RPMI7951 (cell line): ENCODE data around the gene RSRC1. TPM values are rescaled to one million over a fixed set of nuclear protein-coding genes. Genes with fewer than 3 reads are reported as not detected.
A peak's percentile ranks its signal among the peaks of the same experiment; 100 is the strongest.
"Not testable (repeated sequence)": the region's sequence is repeated elsewhere in the genome, so short reads cannot be mapped to it uniquely, and the experiment has no call there.

Source experiments
- DNase-seq: peaks from one replicate; pipeline ENCODE4 v3.0.0-alpha.2; 2012; ENCODE audit warnings: low read depth
- total RNA-seq: library from RNA; depleted of rRNA; stranded (reverse); fragments of >200 nt; shearing (Covaris generic); gene quantifications from 2 replicates; pipeline ENCODE4 v1.2.3, GENCODE V29; 2014

The RSRC1 gene
- total RNA-seq, 1 experiment from 2014 or later, result 83.5 TPM

DNA sequence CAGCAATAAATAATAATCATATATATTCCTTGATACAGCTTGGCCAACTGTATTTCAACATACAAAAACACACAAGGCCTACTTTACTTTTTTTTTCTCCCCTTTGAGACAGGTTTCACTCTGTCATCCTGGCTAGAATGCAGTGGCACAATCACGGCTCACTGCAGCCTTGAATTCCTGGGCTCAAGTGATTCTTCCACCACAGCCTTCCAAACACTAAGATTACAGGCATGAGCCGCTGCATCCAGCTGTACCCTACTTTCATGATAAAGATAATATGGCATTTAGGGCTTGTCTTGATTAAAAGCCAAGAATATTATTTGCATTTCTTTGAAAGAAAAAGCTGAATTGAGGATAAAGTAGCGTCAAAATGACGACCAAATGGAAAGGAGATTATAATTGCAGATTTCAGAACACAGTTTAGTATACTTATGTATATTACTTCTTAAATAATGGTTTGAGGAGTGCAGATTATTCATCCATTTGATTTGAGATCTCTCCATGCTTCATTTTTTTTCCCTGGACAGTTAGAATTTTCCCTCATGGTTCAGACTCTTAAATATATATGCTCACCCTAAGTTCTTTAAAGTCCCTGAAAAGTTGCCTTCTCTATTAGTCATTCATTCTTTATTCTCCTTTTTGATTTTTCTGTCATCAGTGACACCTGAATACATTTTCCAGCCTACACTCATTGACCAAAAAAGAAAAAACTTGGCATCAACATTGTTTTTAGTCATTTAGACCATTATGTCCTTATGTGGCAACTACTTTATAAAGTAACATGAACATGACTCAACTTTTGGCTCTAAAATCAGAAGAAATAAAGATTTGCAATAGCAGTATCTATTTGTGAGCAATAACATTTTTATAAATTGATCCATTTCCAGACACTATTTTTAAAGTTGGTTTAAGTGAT is 412.6 kb downstream of the RSRC1 start:
- DNase-seq, result peak; percentile 29

DNA sequence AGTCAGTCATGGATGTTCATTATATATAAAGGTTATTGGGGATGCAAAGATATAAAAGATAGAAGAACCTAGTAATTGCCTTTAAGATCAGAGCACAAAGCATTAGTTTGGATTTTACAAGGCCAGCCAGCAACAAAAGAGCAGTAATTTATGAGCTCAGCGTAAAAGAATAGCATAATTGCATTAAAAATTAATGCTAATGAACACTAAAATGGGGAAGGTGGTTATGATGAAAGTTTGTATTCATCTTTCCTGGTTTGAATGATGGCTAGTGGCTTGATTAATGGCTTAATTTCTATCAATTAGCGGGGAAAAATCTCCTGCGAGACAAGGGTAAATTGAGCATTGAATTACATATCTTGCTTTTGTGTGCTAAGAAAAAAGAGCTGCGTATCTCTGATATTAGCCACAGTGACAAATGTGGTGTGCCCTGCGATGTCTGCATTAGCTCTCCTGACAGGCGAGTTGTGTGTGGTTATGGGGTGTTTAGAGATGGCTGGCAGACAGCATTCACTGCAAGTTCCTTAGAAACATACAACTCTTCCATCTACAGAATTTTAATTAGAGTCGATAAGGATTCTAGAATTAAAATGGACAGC is 418.3 kb downstream of the RSRC1 start:
- DNase-seq, result no peak

DNA sequence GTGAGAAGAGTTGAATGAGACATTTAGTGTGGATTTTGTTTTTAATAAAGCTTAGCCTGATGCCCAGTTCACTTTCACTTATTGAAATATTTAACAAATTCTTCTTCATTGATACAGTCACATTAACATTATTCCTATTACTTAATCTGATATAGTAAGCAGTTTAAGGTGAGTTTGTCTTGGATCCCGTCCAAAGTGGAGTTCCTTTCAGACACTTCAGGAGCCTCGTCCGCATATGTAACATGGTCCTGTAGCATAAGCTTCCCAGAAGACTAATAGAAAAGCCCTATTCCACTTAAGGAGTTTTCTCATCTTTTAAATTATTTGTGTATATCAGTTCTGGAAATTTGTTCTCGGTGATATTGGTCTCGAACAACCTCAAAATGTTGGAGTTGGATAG is 421.4 kb downstream of the RSRC1 start:
- no peak for DNase-seq

DNA sequence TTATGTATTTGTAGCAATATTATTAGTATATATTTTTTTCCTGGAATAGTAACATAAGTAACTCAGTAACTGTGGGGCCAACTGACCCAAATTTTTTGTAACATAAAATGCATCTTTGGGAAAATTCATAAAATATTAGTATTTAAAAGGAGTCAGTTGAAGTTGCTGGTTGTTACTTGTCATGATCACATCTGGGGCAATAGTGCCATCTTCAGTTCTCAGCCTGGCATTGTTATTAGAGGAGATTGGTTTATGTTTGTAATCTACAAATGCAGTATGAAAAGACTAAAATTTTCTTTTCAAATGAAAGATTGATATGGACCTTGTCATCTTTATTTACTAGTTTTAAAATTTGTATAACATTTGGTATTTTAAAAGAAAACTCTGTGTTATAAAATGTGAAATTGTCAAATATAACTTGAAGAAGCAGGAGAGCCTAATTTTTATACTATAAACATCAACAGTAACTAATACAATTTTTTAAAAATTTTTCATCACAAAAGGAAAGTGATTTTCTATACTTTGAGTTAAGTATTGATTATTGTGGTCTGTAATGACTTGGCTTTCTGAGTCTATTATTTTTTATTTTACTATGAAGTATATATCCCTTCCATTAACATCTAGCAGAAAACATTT is 422.3 kb downstream of the RSRC1 start:
- peak; percentile 48 for DNase-seq

DNA sequence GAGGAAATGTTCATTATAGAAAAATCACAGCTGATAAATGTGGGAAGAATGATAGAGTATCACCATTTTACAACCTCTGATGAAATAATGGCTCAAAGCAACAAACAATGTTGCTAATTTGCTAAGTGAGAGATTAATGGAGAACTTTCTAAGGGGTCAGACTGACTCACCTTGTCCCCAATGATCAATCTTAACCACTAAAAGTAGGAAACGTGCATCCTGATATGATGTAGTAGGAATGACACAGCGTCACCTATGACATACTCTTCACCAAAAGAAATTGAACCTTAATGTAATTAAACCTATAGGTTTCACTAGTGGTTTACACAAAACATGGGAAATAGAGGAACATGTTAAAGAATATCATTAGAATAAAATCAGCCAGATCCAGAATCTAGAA is 426.0 kb downstream of the RSRC1 start:
- DNase-seq, result no peak

DNA sequence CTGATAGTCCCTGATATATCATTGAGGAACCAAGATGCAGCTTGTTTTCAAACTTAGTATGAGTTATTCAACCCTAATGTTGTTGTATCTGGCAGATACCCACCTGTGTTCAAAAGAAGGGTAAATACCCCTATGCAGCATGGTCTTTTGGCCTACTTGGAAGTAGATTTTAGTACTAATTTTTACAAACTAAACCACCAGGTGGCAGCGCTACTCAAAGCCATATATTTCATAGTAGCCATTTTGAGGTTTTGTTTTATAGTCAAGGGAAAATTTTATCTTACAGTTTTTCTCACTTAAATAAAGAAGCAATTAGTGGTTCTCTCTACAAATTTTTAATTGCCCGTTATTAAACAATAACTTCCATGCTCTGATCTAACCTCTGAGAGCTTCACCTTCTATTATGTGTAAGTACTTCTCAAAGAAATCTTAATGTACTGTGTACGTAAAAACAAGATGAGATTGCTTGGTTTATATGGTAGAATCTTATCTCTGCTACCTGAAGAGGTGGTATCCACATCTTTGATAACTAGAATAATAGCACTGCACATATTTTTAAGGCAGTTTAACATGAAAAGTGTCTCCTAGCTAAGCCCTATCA is 429.6 kb downstream of the RSRC1 start:
- peak; percentile 55 for DNase-seq

DNA sequence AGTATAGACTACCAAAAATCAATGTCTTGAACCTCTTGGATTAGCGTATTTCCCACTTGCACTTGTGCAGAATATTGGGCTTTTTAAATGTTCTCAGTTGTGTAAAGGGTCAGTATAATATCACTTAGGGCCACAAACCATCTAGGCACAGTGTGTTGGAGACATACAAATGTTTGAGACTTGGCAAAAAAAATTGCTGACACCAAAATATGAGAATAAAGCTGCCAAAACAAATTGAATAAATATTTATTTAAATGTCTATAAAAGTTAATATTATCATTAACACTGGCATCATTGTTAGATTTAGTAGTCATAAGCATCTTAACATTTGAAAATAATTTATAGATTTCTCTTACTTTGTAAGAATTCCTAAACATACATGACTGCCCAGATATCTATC is 430.2 kb downstream of the RSRC1 start:
- DNase-seq, result no peak

DNA sequence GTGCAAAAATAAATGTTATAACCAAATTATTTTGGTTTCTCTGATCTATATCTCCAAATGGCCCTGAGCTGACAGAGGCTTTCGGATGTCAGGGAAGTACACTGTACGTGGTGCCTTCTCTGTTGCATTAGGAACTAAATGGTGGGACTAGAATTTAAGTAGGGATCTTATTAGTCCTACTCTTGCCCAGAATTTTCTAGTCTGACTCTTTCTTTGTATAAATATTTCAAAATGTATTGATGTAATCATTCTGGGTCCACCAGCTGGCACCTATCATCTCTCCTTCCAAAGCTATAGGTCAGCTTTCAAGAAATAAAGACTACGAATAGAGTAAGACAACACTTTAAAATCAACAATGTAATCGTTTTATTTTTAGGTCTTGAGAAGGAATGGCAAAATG is 438.8 kb downstream of the RSRC1 start:
- DNase-seq, result no peak

DNA sequence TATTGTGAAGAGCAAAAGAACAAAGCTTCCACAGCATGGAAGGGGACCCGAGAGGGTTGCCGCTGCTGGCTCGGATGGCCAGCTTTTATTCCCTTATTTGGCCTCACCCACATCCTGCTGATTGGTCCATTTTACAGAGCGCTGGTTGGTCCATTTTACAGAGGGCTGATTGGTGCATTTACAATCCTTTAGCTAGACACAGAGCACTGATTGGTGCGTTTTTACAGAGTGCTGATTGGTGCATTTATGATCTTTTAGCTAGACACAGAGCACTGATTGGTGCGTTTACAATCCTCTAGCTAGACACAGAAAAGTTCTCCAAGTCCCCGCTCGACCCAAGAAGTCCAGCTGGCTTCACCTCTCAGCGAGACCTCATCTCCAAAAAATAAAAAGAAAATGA is 440.0 kb downstream of the RSRC1 start:
- DNase-seq, result not testable (repeated sequence)

DNA sequence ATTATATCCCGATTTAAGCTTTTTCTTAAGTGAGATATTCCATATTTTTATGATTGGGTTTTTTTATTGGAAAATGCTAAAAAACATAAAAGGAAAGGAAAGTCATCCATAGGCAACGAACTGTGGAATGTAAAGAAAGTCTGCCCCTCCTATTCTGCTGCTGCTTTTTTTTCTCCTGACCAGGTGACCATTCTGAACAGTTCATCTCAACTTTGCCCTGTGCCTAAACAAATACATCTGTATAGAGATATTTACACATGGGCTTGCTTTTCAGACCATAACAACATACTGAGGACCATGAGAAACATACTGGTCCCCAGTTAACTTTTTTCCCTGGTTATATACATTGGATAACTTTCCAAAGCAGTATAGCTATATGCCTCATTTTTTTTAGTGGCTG is 442.2 kb downstream of the RSRC1 start:
- no peak for DNase-seq

DNA sequence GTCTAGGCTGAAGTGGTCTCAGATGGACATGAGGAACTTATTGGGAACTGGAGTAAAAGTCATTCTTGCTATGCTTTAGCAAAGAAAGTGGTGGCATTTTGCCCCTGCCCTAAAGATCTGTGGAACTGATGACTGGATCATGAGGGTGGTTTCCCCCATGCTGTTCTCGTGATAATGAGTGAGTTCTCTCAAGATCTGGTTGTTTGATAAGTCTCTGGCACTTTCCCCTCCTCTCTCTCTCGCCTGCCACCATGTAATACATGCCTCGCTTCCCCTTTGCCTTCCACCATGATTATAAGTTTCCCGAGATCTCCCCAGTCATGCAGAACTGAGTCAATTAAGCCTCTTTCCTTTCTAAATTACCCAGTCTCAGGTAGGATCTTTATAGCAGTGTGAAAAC is 449.6 kb downstream of the RSRC1 start:
- no peak for DNase-seq

DNA sequence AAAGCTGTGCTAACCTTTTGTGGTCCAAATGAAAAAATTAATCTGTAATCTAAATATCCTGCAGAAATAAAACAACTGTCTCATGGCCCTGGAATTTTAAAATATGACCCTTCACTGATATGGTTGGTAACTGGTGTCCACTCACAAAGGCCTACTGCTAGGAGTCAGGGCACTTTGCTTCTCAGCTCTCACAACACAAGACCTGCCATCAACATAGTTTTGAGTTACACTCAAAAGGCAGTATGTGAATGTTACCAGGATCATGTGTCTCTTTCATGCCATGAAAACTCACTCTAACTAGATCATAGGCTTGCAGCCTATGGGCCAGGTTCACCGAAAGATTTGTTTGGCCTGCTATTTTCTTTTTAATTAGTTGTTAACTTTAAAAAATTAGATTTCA is 451.1 kb downstream of the RSRC1 start:
- DNase-seq, result no peak

DNA sequence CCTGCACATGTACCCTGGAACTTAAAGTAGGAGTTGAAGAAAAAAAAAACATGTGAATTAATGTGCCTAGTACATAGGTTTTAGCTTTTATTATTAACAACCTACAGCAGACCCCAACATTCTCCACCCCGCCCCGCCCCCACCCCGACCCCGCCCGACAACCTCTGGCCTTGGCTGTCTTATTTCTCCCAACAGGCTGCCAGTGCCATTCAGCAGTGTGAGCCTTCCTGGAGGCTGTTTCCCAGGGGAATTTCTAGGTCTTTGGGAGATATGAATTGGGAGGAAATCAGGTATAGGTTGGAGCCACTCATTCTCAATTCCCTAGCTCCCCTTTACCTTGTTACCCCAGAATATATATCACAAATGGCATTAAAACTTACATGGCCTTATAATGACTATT is 452.8 kb downstream of the RSRC1 start:
- DNase-seq, result no peak

DNA sequence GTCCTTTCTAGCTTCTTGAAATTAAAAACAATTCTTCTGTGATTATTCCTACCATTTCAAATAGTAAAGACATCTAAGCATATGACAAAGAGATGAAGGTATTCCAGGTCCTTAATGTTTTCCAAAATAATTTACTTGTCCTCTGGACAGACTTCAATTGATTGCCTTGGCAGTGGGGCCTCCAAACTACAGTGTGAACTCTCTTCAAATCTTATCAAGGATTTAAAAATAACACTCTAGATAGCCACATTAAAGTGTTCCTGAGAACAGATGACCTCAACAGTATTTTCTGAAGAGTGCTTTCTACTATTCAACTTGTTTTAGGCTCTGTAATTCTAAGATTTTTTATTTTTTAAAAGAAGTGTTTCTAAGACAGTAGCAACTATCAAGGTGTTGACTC is 453.2 kb downstream of the RSRC1 start:
- no peak for DNase-seq

DNA sequence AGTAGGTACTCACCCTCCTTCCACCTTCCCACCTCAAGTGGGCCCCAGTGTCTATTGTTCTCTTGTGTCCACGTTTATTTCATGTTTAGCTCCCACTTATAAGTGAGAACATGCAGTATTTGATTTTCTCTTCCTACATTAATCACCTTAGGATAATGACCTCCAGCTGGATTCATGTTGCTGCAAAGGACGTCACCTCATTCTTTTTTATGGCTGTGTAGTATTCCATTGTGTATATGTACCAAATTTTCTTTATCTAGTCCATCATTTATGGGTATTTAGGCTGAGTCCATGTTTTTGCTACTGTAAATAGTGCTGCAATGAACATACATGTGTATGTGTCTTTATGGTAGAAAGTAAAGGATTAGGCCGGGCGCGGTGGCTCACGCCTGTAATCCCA is 455.2 kb downstream of the RSRC1 start:
- DNase-seq, result no peak

DNA sequence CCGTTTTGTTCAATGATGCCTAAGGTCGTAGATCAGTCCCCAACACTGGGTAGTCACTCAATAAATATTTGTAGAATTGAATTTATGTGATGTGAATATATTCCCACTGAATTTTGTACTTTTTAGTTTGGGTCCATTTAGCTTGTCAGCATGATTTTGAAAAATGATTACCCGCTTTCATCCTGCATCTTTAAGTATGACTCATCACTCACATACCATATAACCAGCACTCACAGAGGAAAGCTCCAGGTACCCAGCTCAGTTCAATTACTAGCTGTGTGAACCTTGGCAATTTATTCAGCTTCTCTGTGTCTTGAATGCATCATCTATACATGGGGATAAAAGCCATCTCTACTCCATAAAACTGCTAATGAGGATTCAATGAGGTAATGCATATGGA is 458.9 kb downstream of the RSRC1 start:
- peak; percentile 42 for DNase-seq

DNA sequence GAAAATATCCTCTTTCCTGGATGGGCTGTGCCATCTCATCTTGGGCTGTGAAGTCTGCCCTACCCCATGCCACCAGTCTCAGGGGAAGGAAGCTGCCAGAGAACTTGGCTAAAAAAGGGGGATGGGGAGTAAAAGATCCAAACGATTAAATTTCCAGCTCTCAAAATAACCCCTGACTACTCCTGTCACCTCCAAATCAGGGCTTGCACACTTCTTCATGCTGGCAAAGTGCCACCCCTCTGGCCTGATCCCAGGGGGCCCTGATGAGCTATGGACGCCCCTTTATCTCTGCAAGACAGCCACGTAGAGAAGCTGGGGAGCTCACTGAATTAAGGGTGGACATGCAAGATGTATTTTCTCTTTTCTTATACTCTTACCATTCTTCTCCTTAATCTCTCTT is 459.9 kb downstream of the RSRC1 start:
- no peak for DNase-seq

DNA sequence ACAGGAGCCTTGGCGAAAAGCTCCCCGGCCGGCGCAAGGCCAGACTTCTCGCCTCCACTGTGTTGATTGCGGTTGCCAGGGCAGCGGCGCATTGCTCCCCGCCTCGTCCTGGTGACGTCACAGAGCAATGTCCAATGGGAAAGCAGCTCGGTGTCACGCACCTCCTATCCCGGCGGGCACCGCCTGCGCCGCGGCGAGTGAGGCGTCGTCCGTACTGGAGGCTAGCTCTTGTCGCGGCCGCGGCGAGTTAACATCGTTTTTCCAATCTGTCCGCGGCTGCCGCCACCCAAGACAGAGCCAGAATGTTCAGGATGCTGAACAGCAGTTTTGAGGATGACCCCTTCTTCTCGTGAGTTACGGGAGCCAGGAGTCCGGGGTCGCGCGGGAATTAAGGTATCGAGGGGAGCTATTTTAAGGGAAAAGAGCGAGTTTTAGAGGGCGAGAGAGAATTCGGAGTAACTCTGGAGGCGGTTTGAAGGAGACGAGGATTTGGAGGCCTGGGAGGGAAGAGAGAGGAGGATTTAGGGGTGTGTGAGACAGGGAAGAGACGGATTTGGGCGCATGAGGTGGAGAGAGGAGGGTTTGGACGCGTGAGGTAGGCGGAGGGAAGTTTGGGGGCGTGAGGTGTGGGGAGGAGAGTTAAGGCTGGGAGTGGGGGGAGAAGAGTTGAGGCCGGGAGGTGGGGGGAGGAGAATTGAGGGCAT is 461.3 kb downstream of the RSRC1 start, which contains the start of gene MLF1:
TSS of gene MLF1 (plus strand) at position 196 of the 704 bp plus-strand sequence. CDS start at position 303, 107 bp downstream.
- DNase-seq, result peak; percentile 95

DNA sequence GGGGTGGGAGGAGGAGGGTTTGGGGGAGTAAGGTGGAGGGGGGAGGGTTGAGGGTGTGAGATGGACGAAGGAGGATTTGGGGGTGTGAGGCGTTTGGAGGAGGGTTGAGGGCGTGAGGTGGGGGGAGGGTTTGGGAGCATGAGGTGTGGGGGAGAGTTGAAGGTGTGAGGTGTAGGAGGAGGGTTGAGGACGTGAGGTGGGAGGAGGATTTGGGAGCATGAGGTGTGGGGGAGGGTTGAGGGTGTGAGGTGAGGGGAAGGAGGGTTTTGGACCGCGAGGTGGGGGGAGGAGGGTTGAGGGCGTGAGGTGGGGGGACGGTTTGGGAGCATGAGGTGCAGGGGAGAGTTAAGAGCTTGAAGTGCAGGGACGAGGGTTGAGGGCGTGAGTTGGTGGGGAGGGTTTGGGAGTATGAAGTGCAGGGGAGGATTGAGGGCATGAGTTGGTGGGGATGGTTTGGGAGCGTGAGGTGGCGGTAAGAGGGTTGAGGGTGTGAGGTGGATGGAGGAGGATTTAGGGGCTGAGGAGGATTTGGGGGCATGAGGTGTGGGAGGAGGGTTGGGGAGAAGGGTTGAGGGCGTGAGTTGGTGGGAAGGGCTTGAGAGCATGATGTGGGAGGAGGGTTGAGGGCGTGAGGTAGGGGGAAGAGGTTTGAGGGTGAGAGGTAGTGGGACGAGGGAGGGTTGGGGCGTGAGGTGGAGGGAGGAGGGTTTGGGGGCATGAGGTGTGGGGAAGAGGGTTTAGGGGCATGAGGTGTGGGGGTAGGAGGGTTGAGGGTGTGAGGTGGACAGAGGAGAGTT is 462.3 kb downstream of the RSRC1 start:
- DNase-seq, result no peak

DNA sequence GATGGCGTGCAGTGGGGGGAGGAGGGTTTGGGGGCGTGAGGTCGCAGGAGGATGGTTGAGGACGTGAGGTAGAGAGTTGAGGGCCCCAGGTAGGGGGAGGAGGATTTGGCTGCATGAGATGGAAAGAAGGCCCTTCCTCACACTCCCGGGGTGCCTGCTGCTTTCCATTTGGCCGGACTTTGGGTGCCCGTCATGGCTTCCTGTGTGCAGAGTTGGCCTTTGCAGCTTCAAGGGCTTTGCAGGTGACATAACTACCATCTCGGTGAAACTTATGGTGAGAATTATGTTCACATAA is 462.8 kb downstream of the RSRC1 start:
- no peak for DNase-seq

DNA sequence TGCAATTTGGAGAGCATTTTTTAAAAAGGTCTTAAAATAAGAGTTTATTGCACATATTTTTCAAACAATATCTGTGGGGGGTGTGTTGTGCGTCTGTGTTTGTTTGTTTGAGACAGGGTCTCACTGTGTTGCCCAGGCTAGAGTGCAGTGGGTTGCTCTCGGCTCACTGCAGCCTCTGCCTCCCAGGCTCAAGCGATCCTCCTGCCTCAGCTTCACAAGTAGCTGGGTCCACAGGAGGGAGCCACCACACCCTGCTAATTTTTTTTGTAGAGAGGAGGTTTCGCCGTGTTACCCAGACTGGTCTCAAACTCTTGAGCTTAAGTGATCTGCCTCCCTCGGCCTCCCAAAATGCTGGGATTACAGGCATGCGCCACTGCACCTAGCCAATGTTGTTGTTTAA is 463.8 kb downstream of the RSRC1 start:
- DNase-seq, result peak; percentile 2
